ENCODE results near the gene PRPF6.
"Not testable (repeated sequence)": the region's sequence is repeated elsewhere in the genome, so short reads cannot be mapped to it uniquely, and the experiment has no call there.

DNA sequence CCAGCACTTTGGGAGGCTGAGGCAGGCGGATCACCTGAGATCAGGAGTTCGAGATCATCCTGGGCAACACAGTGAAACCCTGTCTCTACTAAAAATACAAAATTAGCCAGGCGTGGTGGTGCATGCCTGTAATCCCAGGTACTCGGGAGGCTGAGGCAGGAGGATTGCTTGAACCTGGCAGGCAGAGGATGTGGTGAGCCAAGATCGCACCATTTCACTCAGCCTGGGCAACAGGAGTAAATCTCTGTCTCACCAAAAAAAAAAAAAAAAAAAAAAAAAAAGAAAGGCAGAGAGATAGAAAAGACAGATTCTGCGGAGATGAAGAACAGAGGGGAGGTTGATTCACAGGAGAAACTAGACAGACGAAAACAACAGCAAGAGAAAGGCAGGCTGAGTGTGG, 4.4 kb upstream of the PRPF6 start:
- TF ChIP-seq, protein P1, sequence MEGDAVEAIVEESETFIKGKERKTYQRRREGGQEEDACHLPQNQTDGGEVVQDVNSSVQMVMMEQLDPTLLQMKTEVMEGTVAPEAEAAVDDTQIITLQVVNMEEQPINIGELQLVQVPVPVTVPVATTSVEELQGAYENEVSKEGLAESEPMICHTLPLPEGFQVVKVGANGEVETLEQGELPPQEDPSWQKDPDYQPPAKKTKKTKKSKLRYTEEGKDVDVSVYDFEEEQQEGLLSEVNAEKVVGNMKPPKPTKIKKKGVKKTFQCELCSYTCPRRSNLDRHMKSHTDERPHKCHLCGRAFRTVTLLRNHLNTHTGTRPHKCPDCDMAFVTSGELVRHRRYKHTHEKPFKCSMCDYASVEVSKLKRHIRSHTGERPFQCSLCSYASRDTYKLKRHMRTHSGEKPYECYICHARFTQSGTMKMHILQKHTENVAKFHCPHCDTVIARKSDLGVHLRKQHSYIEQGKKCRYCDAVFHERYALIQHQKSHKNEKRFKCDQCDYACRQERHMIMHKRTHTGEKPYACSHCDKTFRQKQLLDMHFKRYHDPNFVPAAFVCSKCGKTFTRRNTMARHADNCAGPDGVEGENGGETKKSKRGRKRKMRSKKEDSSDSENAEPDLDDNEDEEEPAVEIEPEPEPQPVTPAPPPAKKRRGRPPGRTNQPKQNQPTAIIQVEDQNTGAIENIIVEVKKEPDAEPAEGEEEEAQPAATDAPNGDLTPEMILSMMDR (IDR thresholded peaks at IDR 0.05) = not testable (repeated sequence)
- not testable (repeated sequence) for TF ChIP-seq EZH2 (IDR thresholded peaks at IDR 0.05)
